ENCODE results near the gene IGLL5.

DNA sequence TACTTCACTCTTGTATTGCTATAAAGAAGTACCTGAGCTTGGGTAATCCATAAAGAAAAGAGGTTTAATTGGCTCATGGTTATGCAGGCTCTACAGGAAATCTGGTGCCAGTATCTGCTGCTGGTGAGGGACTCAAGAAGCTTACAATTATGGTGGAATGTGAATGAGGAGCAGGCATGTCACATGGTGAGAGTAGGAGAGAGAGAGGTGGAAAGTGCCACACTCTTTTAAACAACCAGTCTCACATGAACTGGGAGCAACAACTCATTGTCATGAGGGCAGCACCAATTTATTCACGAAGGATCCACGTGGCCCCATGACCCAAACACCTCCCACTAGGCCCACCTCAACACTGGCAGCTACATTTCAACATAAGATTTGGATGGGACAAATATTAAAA, 24.6 kb upstream of the IGLL5 start:
- TF ChIP-seq, protein P1, sequence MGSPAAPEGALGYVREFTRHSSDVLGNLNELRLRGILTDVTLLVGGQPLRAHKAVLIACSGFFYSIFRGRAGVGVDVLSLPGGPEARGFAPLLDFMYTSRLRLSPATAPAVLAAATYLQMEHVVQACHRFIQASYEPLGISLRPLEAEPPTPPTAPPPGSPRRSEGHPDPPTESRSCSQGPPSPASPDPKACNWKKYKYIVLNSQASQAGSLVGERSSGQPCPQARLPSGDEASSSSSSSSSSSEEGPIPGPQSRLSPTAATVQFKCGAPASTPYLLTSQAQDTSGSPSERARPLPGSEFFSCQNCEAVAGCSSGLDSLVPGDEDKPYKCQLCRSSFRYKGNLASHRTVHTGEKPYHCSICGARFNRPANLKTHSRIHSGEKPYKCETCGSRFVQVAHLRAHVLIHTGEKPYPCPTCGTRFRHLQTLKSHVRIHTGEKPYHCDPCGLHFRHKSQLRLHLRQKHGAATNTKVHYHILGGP (tag by site-specific recombination; IDR thresholded peaks at IDR 0.05) = no peak
- no peak for TF ChIP-seq ZNF792 (tag by site-specific recombination; IDR thresholded peaks at IDR 0.05)
- TF ChIP-seq, protein P2, sequence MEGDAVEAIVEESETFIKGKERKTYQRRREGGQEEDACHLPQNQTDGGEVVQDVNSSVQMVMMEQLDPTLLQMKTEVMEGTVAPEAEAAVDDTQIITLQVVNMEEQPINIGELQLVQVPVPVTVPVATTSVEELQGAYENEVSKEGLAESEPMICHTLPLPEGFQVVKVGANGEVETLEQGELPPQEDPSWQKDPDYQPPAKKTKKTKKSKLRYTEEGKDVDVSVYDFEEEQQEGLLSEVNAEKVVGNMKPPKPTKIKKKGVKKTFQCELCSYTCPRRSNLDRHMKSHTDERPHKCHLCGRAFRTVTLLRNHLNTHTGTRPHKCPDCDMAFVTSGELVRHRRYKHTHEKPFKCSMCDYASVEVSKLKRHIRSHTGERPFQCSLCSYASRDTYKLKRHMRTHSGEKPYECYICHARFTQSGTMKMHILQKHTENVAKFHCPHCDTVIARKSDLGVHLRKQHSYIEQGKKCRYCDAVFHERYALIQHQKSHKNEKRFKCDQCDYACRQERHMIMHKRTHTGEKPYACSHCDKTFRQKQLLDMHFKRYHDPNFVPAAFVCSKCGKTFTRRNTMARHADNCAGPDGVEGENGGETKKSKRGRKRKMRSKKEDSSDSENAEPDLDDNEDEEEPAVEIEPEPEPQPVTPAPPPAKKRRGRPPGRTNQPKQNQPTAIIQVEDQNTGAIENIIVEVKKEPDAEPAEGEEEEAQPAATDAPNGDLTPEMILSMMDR (tag by site-specific recombination; IDR thresholded peaks at IDR 0.05) = no peak
- TF ChIP-seq, protein P3, sequence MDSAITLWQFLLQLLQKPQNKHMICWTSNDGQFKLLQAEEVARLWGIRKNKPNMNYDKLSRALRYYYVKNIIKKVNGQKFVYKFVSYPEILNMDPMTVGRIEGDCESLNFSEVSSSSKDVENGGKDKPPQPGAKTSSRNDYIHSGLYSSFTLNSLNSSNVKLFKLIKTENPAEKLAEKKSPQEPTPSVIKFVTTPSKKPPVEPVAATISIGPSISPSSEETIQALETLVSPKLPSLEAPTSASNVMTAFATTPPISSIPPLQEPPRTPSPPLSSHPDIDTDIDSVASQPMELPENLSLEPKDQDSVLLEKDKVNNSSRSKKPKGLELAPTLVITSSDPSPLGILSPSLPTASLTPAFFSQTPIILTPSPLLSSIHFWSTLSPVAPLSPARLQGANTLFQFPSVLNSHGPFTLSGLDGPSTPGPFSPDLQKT (IDR thresholded peaks at IDR 0.05; ENCODE audit: borderline replicate concordance, low read depth, low read length) = no peak
- no peak for TF ChIP-seq ZNF274 (IDR thresholded peaks at IDR 0.05; ENCODE audit: low read length)
- no peak for TF ChIP-seq ZNF274 (tag by site-specific recombination; IDR thresholded peaks at IDR 0.05; ENCODE audit: borderline replicate concordance)
- no peak for TF ChIP-seq ZNF791 (tag by site-specific recombination; IDR thresholded peaks at IDR 0.05)
- TF ChIP-seq ZNF701 (tag by site-specific recombination; IDR thresholded peaks at IDR 0.05) = no peak
- TF ChIP-seq ZBTB7A (tag by site-specific recombination; IDR thresholded peaks at IDR 0.05; ENCODE audit: low read depth) = no peak
- TF ChIP-seq, protein P4, sequence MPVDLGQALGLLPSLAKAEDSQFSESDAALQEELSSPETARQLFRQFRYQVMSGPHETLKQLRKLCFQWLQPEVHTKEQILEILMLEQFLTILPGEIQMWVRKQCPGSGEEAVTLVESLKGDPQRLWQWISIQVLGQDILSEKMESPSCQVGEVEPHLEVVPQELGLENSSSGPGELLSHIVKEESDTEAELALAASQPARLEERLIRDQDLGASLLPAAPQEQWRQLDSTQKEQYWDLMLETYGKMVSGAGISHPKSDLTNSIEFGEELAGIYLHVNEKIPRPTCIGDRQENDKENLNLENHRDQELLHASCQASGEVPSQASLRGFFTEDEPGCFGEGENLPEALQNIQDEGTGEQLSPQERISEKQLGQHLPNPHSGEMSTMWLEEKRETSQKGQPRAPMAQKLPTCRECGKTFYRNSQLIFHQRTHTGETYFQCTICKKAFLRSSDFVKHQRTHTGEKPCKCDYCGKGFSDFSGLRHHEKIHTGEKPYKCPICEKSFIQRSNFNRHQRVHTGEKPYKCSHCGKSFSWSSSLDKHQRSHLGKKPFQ (tag by site-specific recombination; IDR thresholded peaks at IDR 0.05) = no peak
- TF ChIP-seq ZNF155 (tag by site-specific recombination; IDR thresholded peaks at IDR 0.05) = no peak
- no peak for TF ChIP-seq ZNF423 (tag by site-specific recombination; IDR thresholded peaks at IDR 0.05)
- no peak for TF ChIP-seq ZSCAN23 (tag by site-specific recombination; IDR thresholded peaks at IDR 0.05)
